ENCODE results near the gene KDELR3. TPM values are rescaled to one million over a fixed set of nuclear protein-coding genes. Genes with fewer than 3 reads are reported as not detected.

The KDELR3 gene
- total RNA-seq, 3 donors from 2014 or later, result 8.9 to 18.0 (median 14.9) TPM

DNA sequence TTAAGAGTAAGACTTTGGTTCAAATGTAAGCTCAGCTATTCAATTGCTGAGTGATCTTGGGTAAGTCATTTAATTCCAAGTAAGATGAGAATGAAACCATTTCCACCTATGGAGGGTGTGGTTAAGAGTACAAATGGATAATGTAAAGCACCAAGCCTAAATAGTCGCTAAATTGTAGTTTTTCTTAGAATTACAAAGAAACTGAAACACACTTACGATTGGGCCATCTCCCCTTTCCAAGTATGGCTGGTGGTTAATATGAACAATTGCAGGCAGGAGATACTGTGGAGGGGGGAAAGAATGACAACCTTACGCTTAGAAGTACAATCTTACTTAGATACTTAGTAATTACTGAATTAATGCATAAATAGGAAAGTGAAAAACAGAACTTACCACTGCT lies 30.0 kb downstream of the KDELR3 start:
- no peak overlapping the region for H3K27ac ChIP-seq
- no peak for TF ChIP-seq POLR2A (IDR thresholded peaks at IDR 0.05)
- TF ChIP-seq, protein P1, sequence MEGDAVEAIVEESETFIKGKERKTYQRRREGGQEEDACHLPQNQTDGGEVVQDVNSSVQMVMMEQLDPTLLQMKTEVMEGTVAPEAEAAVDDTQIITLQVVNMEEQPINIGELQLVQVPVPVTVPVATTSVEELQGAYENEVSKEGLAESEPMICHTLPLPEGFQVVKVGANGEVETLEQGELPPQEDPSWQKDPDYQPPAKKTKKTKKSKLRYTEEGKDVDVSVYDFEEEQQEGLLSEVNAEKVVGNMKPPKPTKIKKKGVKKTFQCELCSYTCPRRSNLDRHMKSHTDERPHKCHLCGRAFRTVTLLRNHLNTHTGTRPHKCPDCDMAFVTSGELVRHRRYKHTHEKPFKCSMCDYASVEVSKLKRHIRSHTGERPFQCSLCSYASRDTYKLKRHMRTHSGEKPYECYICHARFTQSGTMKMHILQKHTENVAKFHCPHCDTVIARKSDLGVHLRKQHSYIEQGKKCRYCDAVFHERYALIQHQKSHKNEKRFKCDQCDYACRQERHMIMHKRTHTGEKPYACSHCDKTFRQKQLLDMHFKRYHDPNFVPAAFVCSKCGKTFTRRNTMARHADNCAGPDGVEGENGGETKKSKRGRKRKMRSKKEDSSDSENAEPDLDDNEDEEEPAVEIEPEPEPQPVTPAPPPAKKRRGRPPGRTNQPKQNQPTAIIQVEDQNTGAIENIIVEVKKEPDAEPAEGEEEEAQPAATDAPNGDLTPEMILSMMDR (IDR thresholded peaks at IDR 0.05), result no peak
- no peak for TF ChIP-seq POLR2AphosphoS5 (IDR thresholded peaks at IDR 0.05)
- no peaks in the 10 kb centered on the region for H3K27me3 ChIP-seq
- H3K36me3 ChIP-seq, result peaks cover 21% of the 10 kb centered on the region
- H3K4me3 ChIP-seq, result no peak overlapping the region
- no peak for DNase-seq (ENCODE audit: low spot score in 2 of 2)
- H3K9me3 ChIP-seq, result no peaks in the 10 kb centered on the region
- peaks cover 0 to 3% of the 10 kb centered on the region in 2 donors for H3K4me1 ChIP-seq
- intact Hi-C loops (cut with DNase I; ENCODE audit: low total_unique reads), result no loop called here

DNA sequence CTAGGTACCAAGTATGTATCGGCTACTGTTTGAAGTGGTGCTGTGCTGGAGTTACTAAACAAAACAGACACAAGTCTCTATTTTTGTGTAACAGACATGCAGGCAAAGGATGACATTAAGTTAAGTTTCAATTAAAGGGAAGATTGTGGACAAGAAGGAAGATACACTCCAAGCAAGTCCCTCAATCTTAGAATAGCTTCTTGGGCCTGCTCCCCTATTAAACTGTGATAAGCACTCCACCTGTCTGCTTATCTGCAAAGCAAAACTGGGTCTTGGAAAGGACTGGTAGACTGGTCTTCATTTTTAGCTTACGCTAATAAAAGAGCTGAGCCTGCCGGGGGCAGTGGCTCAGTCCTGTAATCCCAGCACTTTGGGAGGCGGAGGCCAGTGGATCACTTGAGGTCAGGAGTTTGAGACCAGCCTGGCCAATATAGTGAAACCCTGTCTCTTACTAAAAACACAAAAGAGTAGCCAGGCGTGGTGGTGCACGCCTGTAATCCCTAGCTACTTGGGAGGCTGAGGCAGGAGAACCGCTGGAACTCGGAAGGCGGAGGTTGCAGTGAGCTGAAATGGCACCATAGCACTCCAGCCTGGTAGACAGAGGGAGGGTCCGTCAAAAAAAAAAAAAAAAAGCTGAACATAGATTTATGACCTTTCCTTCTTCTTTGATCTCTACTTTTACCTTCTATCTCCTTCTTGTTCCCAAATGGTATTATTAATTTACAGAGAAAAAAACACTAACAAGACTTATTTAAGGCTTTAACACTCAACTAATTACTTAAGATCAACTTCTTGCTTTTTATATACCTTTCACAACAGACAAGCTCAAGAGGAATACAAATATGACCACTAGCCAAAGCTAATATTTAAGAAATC lies 34.1 kb downstream of the KDELR3 start:
- peak overlapping the region in 1 of 2 donors; percentile 100 for H3K27ac ChIP-seq
- TF ChIP-seq, protein P1 (IDR thresholded peaks at IDR 0.05), result no peak
- TF ChIP-seq POLR2A (IDR thresholded peaks at IDR 0.05) (no peak), POLR2AphosphoS5 (IDR thresholded peaks at IDR 0.05) (no peak)

DNA sequence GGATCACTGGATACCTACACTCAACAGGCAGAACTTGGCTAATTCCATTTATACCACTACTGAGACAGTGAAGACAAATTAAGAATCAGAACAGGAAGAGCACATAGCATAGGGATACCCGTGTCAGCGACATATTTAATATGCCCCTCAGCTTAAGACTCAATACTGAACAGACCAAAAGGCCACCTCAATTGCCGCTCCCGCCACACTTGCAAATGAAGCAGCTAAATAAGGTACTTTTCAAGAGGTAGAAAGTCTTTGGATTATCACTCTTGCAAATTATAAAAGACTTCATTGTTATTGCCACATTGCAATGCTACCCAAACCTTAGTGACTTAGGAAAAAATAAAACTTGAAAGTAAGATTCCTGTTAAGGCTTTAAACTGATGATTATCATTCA lies 35.1 kb downstream of the KDELR3 start:
- H3K4me3 ChIP-seq, result peak overlapping the region; percentile 86 to 94 (median 91)
- no peak for TF ChIP-seq POLR2AphosphoS5 (IDR thresholded peaks at IDR 0.05)
- no peak for TF ChIP-seq POLR2A (IDR thresholded peaks at IDR 0.05)
- TF ChIP-seq, protein P1 (IDR thresholded peaks at IDR 0.05), result no peak
- no peaks in the 10 kb centered on the region for H3K27me3 ChIP-seq
- intact Hi-C loops (cut with DNase I; ENCODE audit: low total_unique reads), result no loop called here
- no peak for DNase-seq (ENCODE audit: low spot score in 2 of 2)
- peaks cover 6% of the 10 kb centered on the region in 2 donors for H3K4me1 ChIP-seq
- H3K36me3 ChIP-seq, result peaks cover 2% of the 10 kb centered on the region
- H3K9me3 ChIP-seq, result no peaks in the 10 kb centered on the region
- peak overlapping the region in 1 of 2 donors; percentile 100 for H3K27ac ChIP-seq

More for the DNA sequence above, 34.1 kb downstream of the KDELR3 start:
- H3K36me3 ChIP-seq, result peaks cover 8% of the 10 kb centered on the region
- H3K27me3 ChIP-seq, result no peaks in the 10 kb centered on the region
- H3K4me3 ChIP-seq, result peak overlapping the region in 2 of 3 donors; percentile 1 to 94
- DNase-seq (ENCODE audit: low spot score in 2 of 2), result no peak
- no peaks in the 10 kb centered on the region for H3K9me3 ChIP-seq
- intact Hi-C loops (cut with DNase I; ENCODE audit: low total_unique reads), result no loop called here
- H3K4me1 ChIP-seq, result peaks cover 6% of the 10 kb centered on the region in 2 donors

DNA sequence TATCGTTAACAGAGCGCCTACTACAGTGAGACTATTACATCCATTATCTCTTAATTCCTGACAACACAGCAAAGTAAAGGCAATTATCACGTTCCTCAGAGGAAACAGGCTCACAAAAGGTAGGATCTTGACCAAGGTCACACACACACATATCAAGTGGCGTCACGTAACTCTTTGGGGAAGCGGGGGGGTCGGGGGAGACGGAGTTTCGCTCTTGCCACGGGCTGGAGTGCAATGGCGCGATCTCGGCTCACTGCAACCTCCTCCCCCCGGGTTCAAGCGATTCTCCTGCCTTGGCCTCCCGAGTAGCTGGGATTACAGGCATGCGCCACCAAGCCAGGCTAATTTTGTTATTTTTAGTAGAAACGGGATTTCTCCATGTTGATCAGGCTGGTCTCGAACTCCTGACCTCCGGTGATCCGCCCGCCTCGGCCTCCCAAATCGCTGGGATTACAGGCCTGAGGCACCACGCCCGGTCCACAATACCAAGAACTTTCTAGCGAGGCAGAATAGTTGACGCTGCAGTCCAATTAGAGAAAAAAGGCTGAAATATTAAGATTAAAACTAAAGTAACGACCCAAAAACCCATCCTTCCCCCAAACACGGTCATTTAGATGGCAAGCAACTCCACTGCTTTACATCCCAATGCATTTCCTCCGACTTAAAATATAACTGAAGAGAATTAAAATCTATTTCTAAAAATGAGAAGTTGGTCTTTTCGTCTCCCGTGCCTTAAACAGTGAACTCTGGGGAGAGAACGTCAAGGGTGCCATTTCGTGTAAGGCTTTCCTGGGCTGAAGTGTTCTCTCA lies 37.0 kb downstream of the KDELR3 start:
- intact Hi-C loops (cut with DNase I; ENCODE audit: low total_unique reads), result no loop called here
- TF ChIP-seq POLR2AphosphoS5 (IDR thresholded peaks at IDR 0.05) (peak in 1 of 3 donors; percentile 17), POLR2A (IDR thresholded peaks at IDR 0.05) (no peak)
- H3K4me1 ChIP-seq, result peaks cover 6% of the 10 kb centered on the region in 2 donors

DNA sequence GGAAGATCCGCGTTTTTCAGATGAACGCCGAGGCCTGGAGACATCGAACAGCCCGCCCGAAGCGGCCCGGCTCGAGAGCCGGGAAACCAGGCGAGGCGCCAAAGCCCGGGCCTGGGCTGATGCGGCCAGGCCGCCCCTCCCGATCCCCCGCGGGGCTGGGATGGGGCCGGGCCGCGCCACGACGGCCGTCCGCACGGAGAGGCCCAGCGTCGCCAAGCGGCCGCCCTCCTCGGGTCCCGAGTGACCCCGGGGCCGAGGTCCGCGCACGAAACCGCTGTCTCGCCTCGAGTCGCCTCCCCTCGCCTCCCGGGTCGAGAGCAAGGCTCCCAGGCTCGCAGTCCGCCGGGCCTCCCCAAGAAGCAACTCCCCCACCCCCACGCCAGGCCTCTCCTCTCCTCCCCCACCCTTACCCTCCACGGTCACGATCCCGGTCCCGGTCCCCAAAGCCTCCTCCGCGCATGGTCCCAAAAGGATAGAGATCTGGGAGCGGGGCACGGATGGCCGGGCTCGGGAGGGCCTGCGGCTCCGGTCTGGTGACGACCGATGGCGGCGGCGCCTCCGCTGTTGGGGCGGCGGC lies 37.7 kb downstream of the KDELR3 start:
- Histone ChIP-seq H3K4me3 (peak overlapping the region; percentile 86 to 94 (median 91)), H3K36me3 (no peaks in the 10 kb centered on the region), H3K9me3 (no peaks in the 10 kb centered on the region), H3K27ac (peak overlapping the region; percentile 100), H3K4me1 (peaks cover 6% of the 10 kb centered on the region in 2 donors), H3K27me3 (no peaks in the 10 kb centered on the region)
- DNase-seq (ENCODE audit: low spot score in 2 of 2), result peak; percentile 63 to 74
- intact Hi-C loops (cut with DNase I; ENCODE audit: low total_unique reads), result no loop called here
- TF ChIP-seq POLR2A (IDR thresholded peaks at IDR 0.05) (peak; percentile 42), POLR2AphosphoS5 (IDR thresholded peaks at IDR 0.05) (peak in 2 of 3 donors; percentile 66 to 80)
- TF ChIP-seq, protein P1 (IDR thresholded peaks at IDR 0.05), result no peak

More for the DNA sequence above, 37.0 kb downstream of the KDELR3 start:
- no peaks in the 10 kb centered on the region for H3K36me3 ChIP-seq
- peak overlapping the region; percentile 86 to 94 (median 91) for H3K4me3 ChIP-seq
- no peaks in the 10 kb centered on the region for H3K27me3 ChIP-seq
- DNase-seq (ENCODE audit: low spot score in 2 of 2), result no peak
- no peaks in the 10 kb centered on the region for H3K9me3 ChIP-seq
- H3K27ac ChIP-seq, result peak overlapping the region; percentile 100

Data from breast epithelium (tissue), 4 donors.